Stromal cell of bone marrow (primary cell): ENCODE data around the gene ANKS6.

Experiments
- DNase-seq: peaks from one replicate; pipeline ENCODE4 v3.0.0-alpha.2; 2012; ENCODE audit warnings: low read depth

ANKS6 gene

DNA sequence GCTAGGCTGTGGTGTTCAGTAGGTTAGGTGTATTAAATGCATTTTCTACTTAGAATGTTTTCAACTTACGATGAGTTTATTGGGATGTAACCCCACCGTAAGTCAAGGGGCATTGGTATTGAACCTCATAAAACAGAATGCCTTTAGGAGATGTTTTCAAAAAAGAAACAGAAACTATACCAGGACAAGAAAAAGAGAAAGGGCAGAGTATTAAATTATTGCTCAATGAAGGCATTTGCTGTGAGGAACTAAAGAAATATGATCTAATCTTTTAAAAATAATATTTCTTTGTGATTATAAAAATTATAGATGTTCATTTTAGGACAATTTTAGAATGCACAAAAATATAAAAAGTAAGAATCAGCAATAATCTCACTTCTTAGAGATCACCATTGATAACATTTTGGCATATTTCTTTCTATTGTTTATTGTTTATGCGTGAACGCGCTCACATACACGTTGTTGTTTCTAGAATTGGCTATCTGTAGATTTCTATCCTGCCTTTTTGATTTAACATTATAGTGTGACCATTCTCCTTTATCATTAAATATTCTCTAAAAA, 19.1 kb upstream of the ANKS6 start:
- DNase-seq = no peak

DNA sequence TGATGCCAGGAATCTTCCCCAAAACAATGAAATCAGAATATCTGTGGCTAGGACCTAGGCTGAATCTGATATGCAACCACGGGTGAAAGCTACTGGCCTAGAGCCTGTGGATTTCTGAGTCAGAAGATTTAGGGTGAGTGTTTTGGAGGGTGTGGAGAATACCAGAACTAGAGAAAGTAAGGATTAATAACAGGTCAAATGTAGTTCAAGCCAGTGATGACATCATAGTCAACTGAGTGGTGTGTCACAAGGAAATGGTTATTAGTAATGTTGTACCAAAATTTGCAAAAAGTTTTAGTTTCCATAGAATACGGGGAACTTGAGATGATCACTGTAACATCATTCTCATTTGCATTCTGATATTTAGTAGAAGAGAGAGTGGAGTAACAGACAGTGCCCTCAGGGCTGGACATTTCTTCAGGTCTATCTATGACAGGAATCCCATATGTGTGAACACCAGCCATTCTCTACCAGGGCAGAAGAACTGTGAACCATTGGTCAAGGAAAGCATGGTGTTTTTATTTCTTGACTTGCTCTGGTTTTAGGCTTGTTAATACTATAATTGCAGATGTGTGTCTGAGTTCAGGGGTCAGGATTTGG, 14.8 kb upstream of the ANKS6 start:
- DNase-seq = peak; percentile 97

DNA sequence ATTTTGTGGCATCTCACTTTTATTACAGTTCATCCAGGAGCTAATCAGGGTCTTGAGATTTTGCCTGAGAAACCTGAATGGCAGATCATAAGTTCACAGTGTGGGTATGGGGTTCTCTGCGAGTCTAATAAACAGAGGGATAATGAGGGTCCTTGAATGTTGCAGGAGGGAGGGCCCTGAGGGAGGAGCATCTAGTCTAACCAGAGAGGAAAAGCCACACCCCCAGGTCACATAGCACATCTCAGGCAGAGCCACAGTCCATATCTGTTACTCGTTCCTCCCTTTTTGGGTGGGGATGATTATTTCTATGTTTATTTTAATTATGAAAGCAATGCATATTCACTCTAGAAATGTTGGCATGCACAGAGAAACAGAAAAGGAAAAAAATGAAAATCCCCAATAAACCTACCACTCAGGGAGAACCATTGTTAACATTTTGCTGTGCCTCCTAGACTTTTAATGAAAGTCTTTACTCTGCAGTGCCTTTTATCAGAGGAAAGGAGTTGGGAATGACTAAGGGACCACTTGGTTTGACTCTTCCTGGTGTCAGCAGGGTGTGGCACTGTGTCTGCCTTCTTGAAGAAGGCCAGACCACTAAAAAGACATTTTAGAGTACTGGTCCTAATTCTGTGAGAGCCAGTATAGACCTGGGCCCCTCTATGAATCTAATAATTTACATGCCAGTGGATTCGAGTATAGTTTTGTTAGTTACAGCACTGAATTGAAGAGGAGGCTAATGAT, 13.9 kb upstream of the ANKS6 start:
- DNase-seq = no peak

DNA sequence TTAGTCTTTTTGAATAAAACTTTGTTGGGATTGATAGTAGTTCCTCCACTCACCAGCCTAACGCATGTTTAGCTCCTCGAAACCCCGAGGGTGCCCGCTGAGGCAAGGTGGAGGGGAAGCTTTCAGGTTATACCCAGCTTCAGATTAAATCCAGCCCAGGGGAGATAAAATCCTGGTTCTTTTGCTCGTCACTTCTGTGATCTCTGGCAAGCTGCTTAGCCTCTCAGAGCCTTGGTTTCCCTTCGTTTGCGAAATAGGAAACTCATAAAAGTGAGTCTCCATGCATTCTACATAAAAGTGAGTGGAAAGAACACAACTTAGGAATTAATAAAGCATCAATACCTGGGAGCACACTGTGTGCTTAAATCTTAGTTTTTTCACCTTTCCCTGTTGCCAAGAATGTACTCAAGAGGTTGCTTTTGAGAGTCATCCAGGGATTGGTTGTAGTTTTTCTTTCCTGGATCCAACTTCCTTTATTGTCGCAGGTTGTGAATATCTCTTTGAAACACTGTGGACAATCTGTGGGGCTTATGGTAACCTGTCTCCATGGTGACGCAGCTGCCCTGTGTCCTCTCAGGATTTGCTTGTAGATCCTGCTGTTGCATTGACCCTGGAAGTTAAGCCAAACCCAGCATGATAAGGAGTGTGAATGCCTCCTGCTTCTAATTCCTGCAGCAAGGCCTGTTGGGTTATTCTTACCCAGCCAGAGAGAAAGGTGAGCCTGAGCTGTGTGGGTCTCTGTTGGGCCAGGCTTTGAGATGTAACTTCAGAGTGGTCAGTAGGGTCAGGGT, 13.2 kb upstream of the ANKS6 start:
- no peak for DNase-seq

DNA sequence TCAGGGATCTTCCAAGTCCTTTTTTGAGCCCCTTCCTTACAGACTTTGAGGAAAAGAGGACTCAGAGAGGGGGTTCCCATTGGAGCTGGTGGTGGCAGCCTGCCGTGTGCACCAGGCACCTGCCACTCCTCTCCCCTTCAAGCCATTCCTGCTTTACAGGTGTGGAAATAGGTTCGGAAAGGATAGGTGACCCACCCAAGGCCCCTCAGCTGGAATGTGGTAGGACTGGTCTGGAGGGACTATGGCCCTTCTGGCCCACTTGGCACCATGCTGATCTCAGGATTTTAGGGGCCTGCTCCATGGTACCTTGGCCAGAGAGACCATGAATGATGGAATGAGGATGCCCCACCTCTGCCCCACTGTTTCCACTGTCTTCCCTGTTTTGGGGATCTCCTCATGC, 12.5 kb upstream of the ANKS6 start:
- no peak for DNase-seq

DNA sequence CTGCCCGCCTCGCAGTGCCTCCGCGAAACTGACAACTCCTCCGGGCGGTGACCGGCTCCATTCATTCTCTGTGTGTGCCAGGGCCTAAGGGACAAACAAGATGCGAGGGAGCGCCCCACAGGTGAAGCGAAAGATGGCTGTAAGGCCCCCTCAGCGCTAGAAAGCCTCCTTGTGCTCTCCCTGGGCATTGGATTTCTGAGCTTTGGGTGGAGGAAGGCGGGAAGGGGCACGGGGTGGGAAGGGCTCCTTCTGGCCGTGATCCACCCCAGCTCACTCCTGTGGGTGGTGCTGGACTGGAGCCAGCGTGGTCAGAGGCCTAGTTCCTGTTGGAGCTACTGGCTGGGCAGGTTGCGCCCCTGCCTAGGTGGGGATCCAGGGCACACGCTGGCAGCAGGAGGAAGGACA, 12.1 kb upstream of the ANKS6 start:
- no peak for DNase-seq

DNA sequence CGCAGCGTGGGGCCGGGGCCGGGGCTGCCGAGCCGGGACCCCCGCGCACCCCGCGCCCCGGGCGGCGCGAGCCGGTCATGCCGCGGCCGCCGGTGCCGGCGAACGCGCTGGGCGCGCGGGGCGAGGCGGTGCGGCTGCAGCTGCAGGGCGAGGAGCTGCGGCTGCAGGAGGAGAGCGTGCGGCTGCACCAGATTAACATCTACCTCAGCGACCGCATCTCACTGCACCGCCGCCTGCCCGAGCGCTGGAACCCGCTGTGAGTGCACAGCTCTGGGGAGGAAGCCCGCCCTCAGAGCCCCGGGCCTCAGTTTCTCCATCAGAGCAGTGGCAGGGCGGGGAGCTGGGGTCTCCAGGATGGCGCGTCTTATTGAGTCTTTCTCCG, 11.4 kb upstream of the ANKS6 start:
- no peak for DNase-seq

DNA sequence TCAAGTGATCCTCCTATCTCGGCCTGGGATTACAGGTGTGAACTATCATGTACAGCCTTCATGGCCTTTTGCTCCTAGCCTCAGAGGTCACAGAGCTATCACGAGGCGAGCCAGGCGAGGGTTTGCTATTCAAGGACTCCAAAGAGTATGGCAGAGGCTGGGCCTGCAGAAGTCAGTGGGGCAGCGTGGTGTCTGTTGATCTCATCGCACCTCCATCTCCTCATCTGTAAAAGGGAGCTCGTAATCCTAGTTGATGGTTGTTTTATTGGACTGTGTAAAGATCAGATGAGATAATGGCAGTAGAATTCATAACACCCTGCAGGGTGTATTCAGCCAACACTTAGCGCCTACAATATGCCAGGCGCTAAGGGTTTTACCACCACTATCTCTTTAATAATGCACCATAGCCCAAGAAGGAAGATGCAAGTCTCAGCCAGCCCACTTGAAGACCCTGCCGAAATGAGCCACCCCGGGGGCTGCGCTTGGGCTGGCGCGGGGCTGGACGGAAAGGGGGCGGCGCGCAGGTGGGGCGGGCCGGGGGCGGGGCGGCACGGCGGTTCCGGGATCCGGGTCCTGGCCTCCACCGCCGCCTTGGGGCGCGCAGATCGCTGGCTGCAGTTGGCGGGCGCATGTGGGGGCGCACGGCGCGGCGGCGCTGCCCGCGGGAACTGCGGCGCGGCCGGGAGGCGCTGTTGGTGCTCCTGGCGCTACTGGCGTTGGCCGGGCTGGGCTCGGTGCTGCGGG, 10.9 kb upstream of the ANKS6 start, which contains the start of gene GALNT12:
TSS of gene GALNT12 (plus strand) at position 601 of the 744 bp plus-strand sequence. CDS start at position 630, 29 bp downstream.
- DNase-seq = no peak

DNA sequence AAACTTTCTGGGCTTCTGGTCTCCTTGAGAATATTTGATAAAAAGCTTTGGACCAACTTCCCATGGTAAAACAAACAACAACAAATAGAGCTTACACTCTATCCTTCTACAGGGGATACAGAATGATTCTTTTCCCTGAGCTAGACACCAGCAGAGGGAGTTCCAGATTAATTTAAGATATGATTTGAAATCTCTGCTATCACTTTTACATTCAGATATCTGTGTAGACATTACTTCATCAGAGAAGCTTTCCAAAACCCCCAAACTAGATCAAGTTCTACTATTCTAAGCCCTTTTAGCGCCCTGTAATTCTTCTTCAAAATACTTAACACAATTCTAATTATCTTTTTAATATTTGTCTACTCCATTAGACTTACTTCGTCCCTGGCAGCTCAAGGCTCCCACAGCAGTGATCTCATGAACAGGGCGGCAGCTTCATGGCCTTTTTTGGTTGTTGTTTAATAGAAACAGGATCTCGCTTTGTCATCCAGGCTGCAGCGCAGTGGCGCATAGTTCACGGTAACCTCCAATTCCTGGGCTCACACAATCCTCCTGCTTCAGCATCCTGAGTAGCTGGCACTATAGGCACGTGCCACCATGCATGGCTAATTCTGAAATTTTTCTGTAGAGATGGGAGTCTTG, 10.2 kb upstream of the ANKS6 start:
- no peak for DNase-seq

DNA sequence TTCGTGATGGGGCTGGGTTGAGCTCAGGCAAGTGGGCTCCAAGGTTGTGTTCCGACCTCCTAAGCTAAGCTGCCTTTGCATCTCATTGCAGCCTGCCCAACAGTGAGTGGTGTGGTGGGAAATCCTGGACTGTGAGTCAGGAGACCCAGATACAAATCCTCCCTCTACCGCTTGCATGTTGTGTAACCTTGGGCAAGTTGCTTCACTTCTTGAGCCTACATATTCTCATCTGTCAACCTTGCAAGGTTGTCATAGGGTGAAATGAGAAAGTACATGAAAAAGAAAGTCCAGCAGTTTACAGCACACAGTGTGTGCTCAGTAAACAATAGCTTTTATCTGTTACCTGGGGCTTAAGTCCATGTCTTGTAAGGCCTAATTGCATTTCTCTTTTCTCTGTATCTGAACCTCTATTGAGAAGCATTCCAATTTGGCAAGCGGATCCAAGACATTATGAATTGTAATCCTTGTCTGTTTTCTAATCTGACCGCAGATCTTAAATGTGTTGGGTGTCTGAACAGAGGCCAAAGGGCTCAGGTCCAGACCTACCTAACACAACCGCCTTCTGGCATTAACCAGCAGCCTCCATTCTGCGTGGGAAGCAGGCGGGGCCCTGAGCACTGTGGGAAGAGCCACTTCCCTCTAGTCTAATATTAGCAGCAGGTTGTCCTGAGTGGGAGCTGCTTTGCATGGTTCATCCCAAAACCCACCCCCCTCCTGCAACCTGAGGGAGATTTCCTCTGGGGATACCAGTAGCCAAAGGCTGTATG, 9.3 kb upstream of the ANKS6 start:
- DNase-seq = no peak

DNA sequence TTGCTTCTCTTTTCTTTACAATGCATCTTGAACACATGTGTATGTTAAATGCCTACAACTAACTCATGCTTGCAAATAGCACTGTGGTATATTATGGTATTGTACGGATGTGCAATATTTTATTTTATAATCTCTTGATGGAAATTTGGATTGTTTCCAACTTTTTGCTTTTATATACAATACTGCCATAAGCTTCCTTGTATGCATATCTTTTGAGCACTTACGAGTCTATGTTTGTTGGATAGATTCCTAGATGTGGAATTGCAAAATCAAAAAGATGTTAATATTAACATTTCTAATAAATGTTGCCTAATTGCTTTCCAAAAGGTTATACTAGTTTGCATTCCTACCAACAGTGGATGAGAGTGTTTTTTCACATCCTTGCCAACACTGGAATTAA, 7.7 kb upstream of the ANKS6 start:
- no peak for DNase-seq

DNA sequence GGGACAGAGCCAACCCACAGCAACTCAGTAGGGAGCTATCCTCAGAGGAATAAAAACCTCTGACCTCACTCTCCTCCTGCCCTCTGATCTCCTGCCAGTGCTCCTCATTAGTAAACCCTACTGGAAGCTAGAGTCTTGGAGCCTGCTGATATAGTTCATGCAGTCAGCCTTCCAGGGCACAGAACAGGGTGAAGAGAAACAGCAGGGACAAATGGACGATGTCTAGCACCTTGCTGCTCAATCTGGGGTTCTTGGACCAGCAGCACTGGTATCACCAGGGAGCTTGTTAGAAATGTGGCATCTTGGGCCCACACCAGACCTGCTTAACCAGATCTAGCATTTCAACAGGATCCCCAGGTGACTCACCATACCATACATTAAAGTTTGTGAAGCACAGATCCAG, 5.6 kb upstream of the ANKS6 start:
- DNase-seq = no peak

DNA sequence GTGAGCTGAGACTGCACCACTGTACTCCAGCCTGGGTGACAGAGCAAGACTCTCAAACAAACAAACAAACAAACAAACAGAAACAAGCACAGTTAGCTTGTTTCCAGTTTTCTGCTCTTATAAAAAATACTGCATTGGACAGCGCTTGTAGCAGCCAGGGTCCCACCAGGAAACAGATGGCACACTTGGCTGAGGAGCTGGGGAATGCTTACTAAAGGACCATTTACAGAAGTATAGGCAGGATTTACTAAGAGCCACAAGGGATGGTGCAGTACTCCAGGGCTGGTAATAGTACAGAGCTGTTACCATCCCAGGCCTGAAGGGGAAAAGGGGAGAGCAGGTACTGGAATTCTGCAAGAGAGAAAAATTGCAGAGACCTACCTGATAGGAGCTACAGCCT, 5.2 kb upstream of the ANKS6 start:
- no peak for DNase-seq

DNA sequence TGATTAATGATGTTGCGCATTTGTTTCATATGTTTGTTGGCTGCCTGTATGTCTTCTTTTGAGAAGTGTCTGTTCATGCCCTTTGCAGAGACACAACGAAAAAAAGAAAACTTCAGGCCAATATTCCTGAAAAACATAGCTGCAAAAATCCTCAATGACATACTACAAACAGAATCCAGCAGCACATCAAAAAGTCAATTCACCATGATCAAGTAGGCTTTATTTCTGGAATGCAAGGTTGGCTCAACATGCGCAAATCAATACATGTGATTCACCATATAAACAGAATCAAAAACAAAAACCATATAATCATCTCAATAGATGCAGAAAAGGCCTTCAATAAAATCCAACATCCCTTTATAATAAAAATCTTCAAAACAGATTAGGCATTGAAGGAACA, 1.9 kb upstream of the ANKS6 start:
- no peak for DNase-seq

DNA sequence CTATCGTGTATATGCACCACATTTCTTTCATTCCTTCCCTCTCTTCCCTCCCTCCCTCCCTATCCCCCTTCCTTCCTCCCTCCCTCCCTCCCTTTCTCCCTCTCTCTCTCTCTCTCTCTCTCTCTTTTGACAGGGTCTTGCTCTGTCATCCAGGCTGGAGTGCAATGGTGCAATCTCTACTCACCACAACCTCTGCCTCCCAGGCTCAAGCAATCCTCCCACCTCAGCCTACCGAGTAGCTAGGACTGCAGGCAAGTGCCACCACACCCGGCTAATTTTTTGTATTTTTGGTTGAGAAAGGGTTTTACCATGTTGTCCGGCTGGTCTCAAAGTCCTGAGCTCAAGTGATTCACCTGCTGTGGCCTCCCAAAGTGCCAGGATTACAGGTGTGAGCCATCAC, 1.1 kb upstream of the ANKS6 start:
- DNase-seq = no peak

DNA sequence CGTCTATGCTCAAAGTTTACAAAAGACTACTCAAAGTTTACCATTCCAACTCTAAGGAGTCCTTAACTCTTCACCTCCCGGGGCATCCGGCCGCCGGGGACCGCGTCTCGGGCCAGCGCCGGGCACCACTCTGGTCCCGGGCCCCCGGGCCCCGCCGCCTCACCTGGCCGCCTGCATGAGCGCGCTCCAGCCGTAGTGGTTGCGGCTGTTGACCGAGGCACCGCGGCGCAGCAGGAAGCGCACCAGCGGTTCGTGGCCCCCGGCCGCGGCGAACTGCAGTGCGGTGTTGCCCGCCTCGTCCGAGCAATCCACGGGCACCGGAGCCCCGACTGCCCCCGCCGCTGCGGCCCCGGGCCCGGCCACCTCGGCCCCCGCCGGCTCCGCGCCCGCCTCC, 388 bp downstream of the ANKS6 start:
- no peak for DNase-seq

DNA sequence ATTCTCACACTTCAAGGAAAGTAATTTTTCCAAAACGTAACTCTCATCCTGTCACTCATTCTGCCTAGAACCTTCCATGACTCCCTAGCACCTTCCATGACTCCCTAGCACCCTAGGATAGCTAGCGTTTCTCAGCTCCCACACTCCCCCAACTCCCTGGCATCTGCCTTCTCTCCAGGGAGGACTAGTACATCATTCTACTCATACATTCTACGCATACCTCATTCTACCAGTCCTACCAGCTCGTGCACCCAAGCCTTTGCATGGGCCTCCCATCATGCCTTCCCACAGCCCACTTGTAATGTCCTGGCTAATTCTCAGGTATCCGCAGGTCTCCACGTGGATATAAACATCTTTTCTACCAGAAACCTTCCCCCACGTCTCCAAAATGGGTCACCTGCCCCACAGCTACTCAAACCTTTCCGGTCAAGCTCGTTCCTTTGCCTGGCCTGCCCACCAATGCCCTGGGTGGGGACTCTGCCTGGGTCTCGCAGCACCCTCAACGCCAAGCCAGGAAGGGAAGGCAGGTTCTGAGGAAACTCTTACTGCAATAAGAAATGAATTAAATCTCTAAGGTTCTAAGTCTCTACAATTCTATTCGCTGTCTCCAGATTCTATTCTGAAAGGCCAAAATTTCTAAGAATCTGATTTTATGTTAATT, 930 bp downstream of the ANKS6 start:
- DNase-seq = no peak

DNA sequence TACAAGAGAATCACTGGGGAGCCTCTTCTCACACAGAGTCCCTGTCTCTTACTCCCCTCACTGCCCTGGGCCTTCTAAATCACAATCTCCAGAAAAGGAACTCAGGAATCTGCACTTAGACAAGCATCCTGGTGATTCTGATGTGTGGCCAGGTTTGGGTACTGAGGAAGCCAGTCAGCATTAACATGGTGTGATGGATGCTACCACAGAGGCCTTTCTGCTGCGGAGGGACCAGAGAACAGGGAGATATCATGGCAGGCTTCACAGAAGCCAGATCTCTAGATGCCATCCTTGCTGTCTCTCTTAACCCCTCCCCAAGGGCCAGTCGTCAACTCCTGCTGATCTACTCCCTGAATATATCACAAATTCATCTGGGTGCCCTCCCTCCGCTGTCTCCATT, 1.6 kb downstream of the ANKS6 start:
- DNase-seq = no peak

DNA sequence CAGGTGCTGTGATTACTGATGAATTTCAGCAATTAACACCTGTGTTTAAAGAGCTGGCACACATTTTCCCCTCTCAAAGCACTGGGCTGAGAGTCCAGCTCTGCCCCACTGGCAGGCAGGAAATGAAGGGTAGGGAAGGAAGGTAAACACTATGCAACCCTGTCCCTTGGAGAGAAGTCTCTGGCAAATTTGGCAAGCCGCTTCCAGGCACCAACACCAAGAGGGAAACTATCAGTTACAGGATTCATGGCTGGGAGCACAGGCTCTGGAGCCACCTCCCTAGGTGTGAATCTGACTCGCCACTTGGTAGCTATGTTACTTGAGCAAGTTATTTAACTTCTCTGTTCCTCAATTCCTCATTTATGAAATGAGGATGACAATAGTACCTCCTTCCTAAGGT, 3.3 kb downstream of the ANKS6 start:
- no peak for DNase-seq
